Mucosa of rectum (tissue), 2 donors: Measurements from ENCODE around the gene FREM1.

ENCODE experiments used
- H3K27ac ChIP-seq, 2 donors: one replicate each; pipeline ENCODE4 v1.7.0; 2013; ENCODE audit warnings: inconsistent platforms in 2 of 2, low read depth in 2 of 2, low read length in 2 of 2
- H3K27me3 ChIP-seq, 2 donors: one replicate each; pipeline ENCODE4 v1.7.0; 2013; ENCODE audit warnings: low read length in 2 of 2; ENCODE audit not compliant: control insufficient read depth in 2 of 2, insufficient read depth in 2 of 2
- H3K36me3 ChIP-seq, 2 donors: one replicate each; pipeline ENCODE4 v1.7.0; 2013; ENCODE audit warnings: low read length in 2 of 2; ENCODE audit not compliant: control insufficient read depth in 2 of 2, insufficient read depth in 2 of 2
- H3K4me1 ChIP-seq, 2 donors: one replicate each; pipeline ENCODE4 v1.7.0; 2013; ENCODE audit warnings: low read length in 2 of 2, mild to moderate bottlenecking in 1 of 2; ENCODE audit not compliant: control insufficient read depth in 2 of 2, insufficient read depth in 2 of 2
- H3K4me3 ChIP-seq, 2 donors: one replicate each; pipeline ENCODE4 v1.7.0; 2013; ENCODE audit warnings: low read length in 2 of 2
- H3K9ac ChIP-seq, 2 donors: one replicate each; pipeline ENCODE4 v1.7.0; 2013; ENCODE audit warnings: low read length in 2 of 2, low read depth in 1 of 2, mild to moderate bottlenecking in 1 of 2
- H3K9me3 ChIP-seq, 2 donors: one replicate each; pipeline ENCODE4 v1.7.0; 2013; ENCODE audit warnings: low read length in 2 of 2; ENCODE audit not compliant: control insufficient read depth in 2 of 2
- donor health status: healthy.
- donor health status: Normal muscosa, but diverticular disease.

FREM1 gene

GRCh38 chr9:14882090-14882489, 28.1 kb downstream of the FREM1 start:
- no peaks in the 10 kb centered on the region for H3K27me3 ChIP-seq
- no peak overlapping the region for H3K4me3 ChIP-seq
- no peaks in the 10 kb centered on the region for H3K36me3 ChIP-seq
- H3K27ac ChIP-seq, result no peak overlapping the region
- no peak overlapping the region for H3K9ac ChIP-seq
- peaks cover 0 to 12% of the 10 kb centered on the region in 2 donors for H3K4me1 ChIP-seq
- no peaks in the 10 kb centered on the region for H3K9me3 ChIP-seq

- H3K36me3 ChIP-seq, result no peaks in the 10 kb centered on the region
- H3K27me3 ChIP-seq, result no peaks in the 10 kb centered on the region
- H3K9me3 ChIP-seq, result no peaks in the 10 kb centered on the region
- H3K4me1 ChIP-seq, result peaks cover 0 to 9% of the 10 kb centered on the region in 2 donors
- no peak overlapping the region for H3K4me3 ChIP-seq
- H3K27ac ChIP-seq, result no peak overlapping the region
- H3K9ac ChIP-seq, result no peak overlapping the region
Observed at GRCh38 chr9:14881006-14881405, 29.2 kb downstream of the FREM1 start.

GRCh38 chr9:14870090-14870489, 40.1 kb downstream of the FREM1 start:
- no peaks in the 10 kb centered on the region for H3K9me3 ChIP-seq
- H3K27me3 ChIP-seq, result no peaks in the 10 kb centered on the region
- no peak overlapping the region for H3K9ac ChIP-seq
- H3K4me3 ChIP-seq, result no peak overlapping the region
- no peak overlapping the region for H3K27ac ChIP-seq
- H3K36me3 ChIP-seq, result no peaks in the 10 kb centered on the region
- H3K4me1 ChIP-seq, result no peaks in the 10 kb centered on the region

GRCh38 chr9:14869671-14870070, 40.6 kb downstream of the FREM1 start:
- Histone ChIP-seq H3K36me3 (no peaks in the 10 kb centered on the region), H3K27me3 (no peaks in the 10 kb centered on the region), H3K9me3 (no peaks in the 10 kb centered on the region), H3K4me1 (no peaks in the 10 kb centered on the region), H3K27ac (no peak overlapping the region), H3K4me3 (no peak overlapping the region), H3K9ac (no peak overlapping the region)

- no peaks in the 10 kb centered on the region for H3K27me3 ChIP-seq
- H3K9me3 ChIP-seq, result no peaks in the 10 kb centered on the region
- no peaks in the 10 kb centered on the region for H3K36me3 ChIP-seq
- no peaks in the 10 kb centered on the region for H3K4me1 ChIP-seq
- no peak overlapping the region for H3K4me3 ChIP-seq
- no peak overlapping the region for H3K27ac ChIP-seq
- H3K9ac ChIP-seq, result no peak overlapping the region
Observed at GRCh38 chr9:14868772-14869583, 41.2 kb downstream of the FREM1 start.

- no peaks in the 10 kb centered on the region for H3K9me3 ChIP-seq
- H3K27me3 ChIP-seq, result no peaks in the 10 kb centered on the region
- H3K4me1 ChIP-seq, result no peaks in the 10 kb centered on the region
- no peak overlapping the region for H3K9ac ChIP-seq
- no peak overlapping the region for H3K27ac ChIP-seq
- no peaks in the 10 kb centered on the region for H3K36me3 ChIP-seq
- H3K4me3 ChIP-seq, result no peak overlapping the region
Observed at GRCh38 chr9:14868418-14868771, 41.8 kb downstream of the FREM1 start.

- no peaks in the 10 kb centered on the region for H3K36me3 ChIP-seq
- no peaks in the 10 kb centered on the region for H3K4me1 ChIP-seq
- H3K9ac ChIP-seq, result no peak overlapping the region
- H3K4me3 ChIP-seq, result no peak overlapping the region
- H3K27ac ChIP-seq, result no peak overlapping the region
- no peaks in the 10 kb centered on the region for H3K9me3 ChIP-seq
- H3K27me3 ChIP-seq, result no peaks in the 10 kb centered on the region
Observed at GRCh38 chr9:14866200-14866749, 44.0 kb downstream of the FREM1 start.

- no peaks in the 10 kb centered on the region for H3K9me3 ChIP-seq
- H3K36me3 ChIP-seq, result no peaks in the 10 kb centered on the region
- no peaks in the 10 kb centered on the region for H3K4me1 ChIP-seq
- H3K9ac ChIP-seq, result no peak overlapping the region
- H3K27me3 ChIP-seq, result no peaks in the 10 kb centered on the region
- H3K27ac ChIP-seq, result no peak overlapping the region
- no peak overlapping the region for H3K4me3 ChIP-seq
Observed at GRCh38 chr9:14864309-14864708, 45.9 kb downstream of the FREM1 start.

- Histone ChIP-seq H3K27ac (no peak overlapping the region), H3K27me3 (no peaks in the 10 kb centered on the region), H3K36me3 (no peaks in the 10 kb centered on the region), H3K4me3 (no peak overlapping the region), H3K9me3 (no peaks in the 10 kb centered on the region), H3K4me1 (no peaks in the 10 kb centered on the region), H3K9ac (no peak overlapping the region)
Observed at GRCh38 chr9:14863402-14863801, 46.8 kb downstream of the FREM1 start.

GRCh38 chr9:14857449-14858305, 52.6 kb downstream of the FREM1 start:
- Histone ChIP-seq H3K4me3 (no peak overlapping the region), H3K27me3 (no peaks in the 10 kb centered on the region), H3K9ac (no peak overlapping the region), H3K36me3 (no peaks in the 10 kb centered on the region), H3K4me1 (no peaks in the 10 kb centered on the region), H3K27ac (no peak overlapping the region), H3K9me3 (no peaks in the 10 kb centered on the region)
